Measurements from ENCODE around the gene GCK.

Gene GCK

DNA sequence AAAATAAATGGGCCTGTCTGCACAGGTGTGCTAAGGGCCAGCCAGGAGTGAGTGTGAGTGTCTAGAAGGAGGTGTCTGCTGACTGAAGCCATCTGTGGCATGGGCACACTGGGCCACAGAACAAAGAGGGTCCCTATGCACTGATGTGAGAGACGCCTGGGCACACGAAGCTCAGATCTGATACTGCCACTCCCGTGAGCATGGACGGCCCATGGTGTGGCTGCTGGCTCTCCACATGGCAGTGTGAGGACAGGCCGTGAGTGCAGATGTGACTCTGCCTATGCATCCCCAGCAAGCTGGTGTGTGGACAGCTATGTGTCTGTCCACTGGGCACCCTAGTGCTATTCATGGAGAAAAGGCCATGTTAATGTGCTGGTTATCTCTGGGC lies 35.3 kb downstream of the GCK start:
- no peak for DNase-seq

DNA sequence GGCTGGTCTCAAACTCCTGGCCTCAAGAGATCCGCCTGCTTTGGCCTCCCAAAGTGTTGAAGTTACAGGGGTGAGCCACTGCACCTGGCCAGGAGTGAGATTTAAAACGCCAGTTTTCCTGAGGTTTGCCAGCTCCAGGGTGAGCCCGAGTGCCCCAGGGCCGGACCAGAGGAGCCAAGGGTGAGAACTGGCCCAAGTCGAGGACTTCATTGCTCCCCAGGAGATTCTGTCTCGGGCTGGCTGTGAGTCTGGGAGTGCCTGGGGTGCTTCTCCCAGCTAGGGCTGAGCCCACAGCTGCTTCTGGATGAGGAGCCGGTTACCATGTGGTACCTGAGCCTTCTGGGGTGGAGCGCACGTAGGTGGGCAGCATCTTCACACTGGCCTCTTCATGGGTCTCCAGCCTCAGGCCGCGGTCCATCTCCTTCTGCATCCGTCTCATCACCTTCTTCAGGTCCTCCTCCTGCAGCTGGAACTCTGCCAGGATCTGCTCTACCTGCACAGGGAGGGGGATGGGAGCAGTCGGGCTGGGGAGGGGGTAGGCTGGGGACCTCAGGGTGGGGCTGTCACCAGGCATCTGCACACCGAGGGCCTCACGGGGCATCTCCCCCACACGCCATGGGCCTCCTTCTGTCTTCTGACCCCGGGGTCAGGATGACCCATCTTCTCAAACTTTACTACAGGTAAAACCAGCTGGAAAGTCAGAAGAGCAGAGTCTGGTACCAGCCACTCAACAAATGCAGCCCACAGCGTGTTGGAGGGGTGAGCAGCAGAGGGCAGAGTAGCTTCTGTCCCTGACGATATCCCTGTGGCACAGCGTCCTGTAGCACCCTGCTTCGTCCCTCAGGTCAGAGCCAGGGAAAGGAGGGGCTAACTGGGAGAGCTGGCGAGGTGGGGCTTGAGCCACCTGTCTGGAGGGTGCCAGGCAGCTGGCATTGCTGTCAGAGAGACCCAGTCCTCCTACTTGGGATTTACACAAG lies 36.0 kb downstream of the GCK start:
- no peak for DNase-seq

GRCh38 chr7:44151956-44152355 lies 37.3 kb downstream of the GCK start:
- DNase-seq = no peak

DNA sequence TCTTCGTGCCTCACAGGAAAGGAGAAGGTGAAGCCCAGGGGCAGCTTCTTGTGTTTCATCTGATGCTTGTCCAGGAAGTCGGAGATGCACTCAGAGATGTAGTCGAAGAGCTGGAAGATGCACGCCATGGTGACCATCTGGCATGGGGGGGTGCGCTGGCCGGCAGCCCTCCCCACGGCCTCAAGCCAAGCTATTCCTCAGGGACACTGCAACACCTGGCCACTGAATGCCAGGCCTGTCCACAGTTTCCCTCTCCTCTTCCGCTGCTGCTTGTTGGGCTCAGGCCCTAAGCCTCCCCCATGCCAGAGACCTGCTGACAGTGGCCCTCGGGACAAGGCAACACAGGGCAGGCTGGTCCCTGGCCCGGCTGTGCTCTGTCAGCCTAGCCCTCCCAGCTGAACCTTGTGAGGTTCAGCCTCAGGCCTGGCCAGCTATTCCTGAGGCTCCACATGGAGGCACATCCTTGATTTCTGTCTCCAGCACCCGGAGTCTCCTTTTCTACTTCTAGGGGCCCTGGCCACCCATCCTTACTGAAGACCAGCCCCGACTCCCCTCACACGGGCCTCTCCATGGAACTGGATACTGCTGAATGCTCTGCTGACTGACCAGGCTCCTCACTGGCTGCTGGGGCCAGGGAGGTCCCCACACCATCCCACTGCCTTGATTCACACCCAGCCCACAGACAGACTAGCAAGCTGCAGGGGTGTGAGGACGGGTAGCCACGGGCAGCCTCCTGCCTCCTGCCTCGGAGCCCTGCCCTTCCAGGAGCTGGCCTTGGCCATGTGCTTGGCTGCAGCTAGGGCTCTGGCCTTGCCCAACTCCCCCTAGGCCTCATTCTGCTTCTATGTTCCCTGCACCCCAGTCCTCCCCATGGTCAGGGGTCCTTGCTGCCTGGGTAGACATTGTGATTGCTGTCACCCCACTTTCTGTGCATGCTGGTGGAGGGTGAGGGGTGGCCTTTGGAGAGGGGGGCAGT lies 38.0 kb downstream of the GCK start:
- no peak for DNase-seq

- DNase-seq = no peak
Observed at GRCh38 chr7:44150466-44150832, 38.8 kb downstream of the GCK start.

GRCh38 chr7:44149571-44150465 lies 39.4 kb downstream of the GCK start:
- no peak for DNase-seq

- no peak for DNase-seq
Observed at GRCh38 chr7:44148961-44149536, 40.2 kb downstream of the GCK start.

- no peak for DNase-seq
Observed at GRCh38 chr7:44148166-44148565, 41.1 kb downstream of the GCK start.

DNA sequence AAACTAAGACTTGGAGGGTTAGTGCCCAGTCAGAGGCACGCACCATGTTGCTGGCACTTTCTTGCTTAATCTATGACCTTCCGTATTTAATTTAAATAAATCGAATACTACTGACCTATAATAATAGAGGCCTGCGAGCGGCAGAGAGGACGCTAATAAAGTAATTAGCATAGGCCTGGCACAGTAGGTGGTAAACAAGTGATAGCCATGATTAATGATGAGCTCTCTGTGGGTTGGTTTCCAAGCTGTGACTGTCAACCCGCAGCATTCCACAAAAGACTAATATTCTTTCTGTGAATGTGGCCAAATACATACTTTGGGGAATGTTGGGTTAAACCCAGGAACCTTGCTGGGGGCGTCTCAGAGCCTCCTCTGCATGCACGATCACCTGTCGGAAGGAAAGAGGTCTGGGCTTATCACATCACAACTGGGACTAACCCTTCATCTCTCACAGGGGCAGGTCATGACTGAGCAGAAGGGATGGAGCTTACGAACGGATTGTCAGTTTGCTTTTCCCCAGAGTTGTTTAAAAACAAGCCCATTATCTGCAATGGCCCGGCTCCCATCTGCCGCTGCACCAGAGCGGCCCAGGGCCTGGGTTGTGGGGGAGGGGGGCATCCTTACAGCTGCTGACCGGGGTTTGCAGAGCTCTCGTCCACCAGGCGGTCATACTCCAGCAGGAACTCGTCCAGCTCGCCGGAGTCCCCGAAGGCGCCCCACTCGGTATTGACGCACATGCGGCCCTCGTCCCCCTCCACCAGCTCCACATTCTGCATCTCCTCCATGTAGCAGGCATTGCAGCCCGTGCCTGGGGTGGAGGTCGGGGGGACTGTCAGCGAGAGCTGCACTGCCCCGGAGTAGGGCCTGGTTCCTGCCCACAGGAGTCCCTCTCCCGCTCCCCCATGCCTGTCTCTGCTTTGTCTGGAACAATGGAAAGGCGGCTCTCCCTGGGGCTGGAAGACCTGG lies 41.9 kb downstream of the GCK start:
- no peak for DNase-seq

DNA sequence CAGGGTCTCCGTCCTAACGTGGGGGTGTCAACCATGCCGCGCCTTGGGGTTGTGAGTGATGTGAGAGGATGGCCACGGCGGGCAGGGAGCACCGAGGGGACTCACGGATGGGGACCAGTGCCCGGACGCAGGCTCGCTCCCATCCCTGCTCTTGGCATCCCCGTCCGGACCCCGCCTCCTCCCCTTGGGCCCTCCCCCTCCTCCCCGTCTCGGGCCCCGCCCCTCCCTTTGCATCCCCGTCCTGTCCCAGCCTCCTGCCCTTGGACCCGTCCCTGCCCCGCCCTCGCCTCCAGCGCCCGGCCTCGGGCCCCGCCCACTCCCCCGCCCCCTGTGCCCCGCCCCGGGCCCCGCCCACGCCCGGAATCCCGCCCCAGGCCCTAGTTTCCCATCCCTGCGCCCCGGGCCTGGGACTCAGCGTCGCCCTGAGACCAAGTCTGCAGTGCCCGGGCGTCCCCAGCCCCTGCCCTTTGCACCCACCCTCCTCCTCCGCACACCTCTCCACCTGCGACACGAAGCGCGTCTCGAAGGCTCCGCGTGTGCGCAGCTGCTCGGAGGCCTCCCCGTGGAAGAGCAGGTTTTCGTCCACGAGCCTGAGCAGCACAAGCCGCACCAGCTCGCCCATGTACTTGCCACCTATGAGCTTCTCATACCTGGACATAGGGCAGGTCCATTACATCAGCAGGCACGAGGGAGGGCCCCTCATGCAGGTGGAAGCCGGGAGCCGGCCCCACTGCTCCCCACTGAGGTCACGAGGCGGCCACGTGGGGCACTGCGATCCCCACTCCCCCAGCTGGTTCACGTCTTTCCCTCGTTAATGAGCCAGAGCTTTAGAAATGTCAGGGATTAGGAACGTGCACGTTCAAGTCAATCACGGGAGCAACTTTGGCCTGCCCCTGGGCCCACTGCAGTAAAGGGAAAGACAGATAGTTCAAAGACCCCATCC lies 43.0 kb downstream of the GCK start:
- no peak for DNase-seq

- no peak for DNase-seq
Observed at GRCh38 chr7:44145479-44145968, 43.7 kb downstream of the GCK start.

- no peak for DNase-seq
Observed at GRCh38 chr7:44144968-44145478, 44.2 kb downstream of the GCK start.

DNA sequence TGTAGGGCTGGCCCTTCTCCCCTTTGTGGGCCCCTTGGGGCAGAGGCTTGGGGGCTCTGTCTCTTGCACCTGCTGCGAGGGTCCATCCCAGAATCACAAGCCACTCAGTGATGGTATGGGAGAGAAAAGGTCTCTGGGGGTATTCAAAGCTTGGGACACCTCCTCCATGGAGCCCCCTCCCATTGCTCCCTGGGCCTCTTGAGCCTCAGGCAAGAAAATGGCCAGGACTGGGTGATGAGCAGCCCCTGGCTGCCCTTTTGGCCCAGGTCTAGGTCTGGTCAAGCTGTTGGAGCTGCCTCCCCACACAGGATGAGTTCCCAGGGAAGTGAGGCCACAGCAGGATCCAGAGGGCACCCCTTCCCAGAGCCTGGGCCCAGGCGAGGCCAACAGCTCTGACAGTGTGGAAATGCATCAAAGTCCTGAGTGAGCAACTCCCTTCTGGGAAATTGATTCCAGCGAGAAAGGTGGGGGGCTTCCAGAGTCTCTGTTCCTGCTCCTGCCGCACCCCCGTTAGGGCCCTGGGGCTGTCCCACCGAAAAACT lies 44.7 kb downstream of the GCK start:
- no peak for DNase-seq

DNA sequence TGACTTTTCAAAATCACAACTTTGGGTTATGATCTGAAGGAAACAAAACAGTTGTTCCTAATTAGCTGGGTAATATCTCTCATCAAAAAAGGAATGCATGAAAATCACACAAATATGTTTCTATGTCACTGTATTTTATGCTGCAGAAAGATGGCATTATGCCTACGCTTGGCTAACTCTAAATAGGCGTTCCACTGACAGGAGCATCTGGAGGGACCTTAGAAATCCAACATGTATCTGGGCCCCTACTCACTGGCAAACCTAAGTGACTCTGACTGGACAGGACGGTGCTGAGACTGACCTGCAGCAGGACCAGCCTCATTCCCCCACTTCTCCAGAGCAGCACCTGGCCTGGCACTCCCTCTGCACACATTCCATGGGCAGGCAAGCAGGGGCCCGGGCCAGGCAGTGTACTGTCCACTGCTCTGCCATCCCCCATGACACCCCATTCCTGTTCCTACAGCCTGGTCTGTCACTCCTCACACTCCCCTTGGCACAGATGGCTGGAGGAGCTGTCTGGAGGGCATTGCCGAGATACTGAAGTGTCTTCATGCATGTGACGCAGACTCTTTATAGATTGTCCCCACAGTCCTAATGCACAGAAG lies 45.5 kb downstream of the GCK start:
- DNase-seq = no peak

- no peak for DNase-seq
Observed at GRCh38 chr7:44142028-44142427, 47.2 kb downstream of the GCK start.

DNA sequence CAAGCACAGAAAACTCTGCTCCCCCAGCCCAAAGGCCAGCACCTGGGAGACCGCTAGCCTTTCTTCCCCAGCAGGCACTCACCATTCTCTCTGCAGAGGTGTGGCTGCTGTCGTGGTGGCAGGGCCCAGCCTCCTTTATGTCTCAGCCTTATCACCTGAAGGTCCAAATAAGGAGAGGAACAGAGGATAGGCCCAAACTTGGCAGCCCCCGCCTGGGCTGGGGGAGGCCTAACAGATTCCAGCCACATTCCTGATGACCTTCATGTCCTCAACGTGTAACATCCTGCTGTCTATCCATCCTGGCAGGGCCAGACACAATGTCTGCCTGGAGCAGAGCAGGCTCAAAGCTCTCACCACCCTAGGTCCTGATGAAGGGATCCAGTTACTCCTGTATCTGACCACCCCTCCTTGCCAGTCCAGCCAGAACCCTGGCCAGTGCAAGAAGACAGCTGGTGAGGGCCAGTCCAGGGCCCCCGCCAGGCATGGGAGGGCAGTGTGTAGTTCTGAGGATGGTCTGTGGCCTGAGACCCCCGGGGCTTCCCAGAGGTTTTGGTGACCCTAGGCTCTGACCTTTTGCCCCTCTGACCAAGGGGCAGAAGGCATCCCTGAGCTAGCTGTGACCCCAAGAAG lies 47.9 kb downstream of the GCK start, which contains the start of gene MYL7:
TSS of gene MYL7 (minus strand) at position 112 of the 630 bp plus-strand sequence. CDS start at position 85, 27 bp downstream.
- no peak for DNase-seq

DNA sequence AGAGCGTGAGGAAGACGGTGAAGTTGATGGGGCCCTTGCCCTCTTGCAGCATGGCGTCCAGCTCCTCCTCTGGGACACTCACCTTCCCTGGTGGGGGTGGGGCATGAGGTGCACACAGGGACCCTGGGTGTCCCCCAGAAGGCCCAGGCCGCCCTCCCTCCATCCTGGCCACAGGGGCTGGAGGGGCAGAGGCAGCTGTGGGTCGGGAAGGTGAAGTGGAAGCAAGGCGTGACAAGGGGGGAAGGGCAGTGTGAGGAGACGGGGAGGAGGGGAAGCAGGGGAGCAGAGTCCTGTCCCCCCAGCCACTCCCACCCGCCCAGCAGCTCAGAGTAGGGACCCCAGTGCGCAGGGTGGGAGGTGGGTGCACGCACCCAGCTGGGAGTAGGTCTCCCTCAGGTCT lies 48.9 kb downstream of the GCK start:
- no peak for DNase-seq

All from AML-193 (cell line).